ENCODE results near the gene COQ8A.
"Not testable (repeated sequence)": the region's sequence is repeated elsewhere in the genome, so short reads cannot be mapped to it uniquely, and the experiment has no call there.

The COQ8A gene

GRCh38 chr1:226983247-226983991 is 43.3 kb downstream of the COQ8A start:
- FAIRE-seq (no peak), DNase-seq (ENCODE audit: low spot score) (no peak)

DNA sequence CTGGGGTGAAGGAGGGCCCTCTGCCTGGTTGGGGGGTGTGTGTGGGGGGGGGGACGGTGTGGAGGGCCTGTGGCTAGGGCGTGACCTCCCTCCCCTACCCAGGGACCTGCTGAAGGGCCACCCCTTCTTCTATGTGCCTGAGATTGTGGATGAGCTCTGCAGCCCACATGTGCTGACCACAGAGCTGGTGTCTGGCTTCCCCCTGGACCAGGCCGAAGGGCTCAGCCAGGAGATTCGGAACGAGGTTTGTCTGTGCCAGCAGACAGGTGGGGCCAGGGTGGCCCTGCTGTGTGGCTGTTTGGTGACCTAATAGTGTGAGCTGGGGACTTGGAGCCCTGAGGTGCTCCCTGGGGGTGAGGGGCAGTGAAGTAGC is 43.9 kb downstream of the COQ8A start:
- no peak for FAIRE-seq
- DNase-seq (ENCODE audit: low spot score): no peak

DNA sequence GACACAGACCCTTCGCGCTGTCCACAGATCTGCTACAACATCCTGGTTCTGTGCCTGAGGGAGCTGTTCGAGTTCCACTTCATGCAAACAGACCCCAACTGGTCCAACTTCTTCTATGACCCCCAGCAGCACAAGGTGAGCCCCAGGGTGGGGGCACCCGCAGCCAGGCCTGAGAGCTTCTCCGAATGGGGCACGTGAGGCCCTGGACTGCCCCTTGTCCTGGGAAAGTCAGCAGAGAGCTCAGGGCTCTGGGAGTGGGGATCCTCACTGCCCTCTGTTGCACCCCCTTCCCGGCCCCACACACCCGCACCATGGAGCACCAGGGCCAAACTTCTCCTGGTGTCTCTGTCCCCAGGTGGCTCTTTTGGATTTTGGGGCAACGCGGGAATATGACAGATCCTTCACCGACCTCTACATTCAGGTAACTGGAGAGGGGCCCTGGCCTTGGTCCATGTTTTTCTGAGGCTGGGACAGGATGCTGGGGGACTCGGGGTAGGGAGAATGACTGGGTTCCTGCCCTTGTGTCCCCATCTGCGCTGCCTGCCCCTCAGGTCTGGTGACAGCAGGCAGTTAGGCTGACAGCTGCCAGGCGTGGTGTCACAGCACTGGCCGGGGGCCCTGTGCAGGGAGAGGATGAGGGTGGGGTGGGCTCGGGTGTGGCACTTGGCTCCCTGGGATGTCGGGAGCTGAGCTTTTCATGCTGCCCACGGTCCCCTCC is 44.6 kb downstream of the COQ8A start:
- no peak for DNase-seq (ENCODE audit: low spot score)
- FAIRE-seq: no peak

- DNase-seq (ENCODE audit: low spot score) (no peak), FAIRE-seq (no peak)
Measured at GRCh38 chr1:226985239-226985838, 45.2 kb downstream of the COQ8A start.

GRCh38 chr1:226985839-226986463 is 45.9 kb downstream of the COQ8A start:
- DNase-seq (ENCODE audit: low spot score): no peak
- no peak for FAIRE-seq

GRCh38 chr1:226986496-226987178 is 46.5 kb downstream of the COQ8A start:
- no peak for FAIRE-seq
- DNase-seq (ENCODE audit: low spot score): no peak

DNA sequence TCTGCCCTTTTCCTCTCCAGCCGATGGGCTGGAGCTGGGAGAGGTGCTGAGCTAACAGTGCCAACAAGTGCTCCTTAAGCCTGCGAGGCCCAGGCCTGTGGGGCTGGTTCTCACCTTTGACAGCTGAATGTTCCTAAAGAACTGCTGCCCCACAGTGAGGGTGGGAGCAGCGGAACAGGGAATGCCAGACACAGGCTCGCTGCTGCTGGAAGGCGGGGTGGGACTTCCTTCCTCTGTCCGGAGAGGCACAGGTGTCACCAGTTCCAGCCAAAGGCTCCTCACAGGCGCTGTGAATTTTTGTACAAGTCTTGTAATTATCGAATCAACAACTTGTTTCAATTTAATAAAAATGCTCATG is 47.1 kb downstream of the COQ8A start:
- no peak for DNase-seq (ENCODE audit: low spot score)
- no peak for FAIRE-seq

GRCh38 chr1:226987623-226988333 is 47.7 kb downstream of the COQ8A start:
- DNase-seq (ENCODE audit: low spot score): no peak
- no peak for FAIRE-seq

DNA sequence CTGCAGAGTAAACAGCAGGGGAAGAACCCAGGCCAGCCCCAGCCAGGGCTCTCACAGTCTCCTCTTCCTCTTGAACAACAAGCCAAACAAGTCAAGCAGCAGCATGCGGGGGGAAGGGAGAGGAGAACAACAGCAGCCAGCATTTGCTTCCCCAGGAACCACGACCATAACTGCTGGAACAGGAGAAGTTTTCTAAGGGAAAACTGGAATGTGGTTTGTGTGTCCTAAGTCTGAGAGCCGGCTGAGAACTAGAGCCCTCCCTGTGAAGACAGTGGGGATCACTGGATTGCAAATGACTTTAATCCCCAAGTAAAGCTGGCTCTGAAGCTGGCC is 48.2 kb downstream of the COQ8A start:
- FAIRE-seq: no peak
- no peak for DNase-seq (ENCODE audit: low spot score)

GRCh38 chr1:226989085-226989920 is 49.2 kb downstream of the COQ8A start:
- DNase-seq (ENCODE audit: low spot score): no peak
- no peak for FAIRE-seq

DNA sequence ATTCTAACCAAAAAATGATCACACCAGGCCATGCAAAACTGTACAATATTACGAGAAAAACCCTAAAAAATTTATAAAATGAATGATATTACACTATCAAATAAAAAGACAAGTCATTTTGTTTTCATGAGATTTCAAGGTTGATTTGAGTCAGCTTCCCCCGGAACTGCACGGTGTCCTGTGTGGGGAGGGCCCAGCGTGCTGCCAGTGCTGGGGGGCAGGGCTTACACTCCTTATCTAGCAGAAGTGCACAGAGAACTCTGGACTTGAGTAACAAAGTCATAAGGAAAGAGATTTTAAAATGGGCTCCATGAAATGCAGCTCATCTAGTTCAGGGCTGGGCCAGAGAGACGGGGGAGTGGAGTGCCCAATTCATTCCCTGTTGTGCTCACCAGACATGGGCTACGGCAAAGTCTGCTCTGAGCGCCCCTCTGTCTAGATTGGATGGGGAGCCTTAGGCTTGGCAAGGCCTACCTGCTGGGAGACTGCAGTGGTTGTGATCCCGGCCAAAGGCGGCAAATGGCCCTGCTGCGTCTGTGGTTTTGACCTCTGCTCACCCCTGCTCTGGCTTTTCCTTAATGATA is 50.1 kb downstream of the COQ8A start:
- FAIRE-seq: no peak
- DNase-seq (ENCODE audit: low spot score): no peak

GRCh38 chr1:226991920-226992319 is 51.8 kb downstream of the COQ8A start:
- FAIRE-seq: no peak

GRCh38 chr1:226993814-226994585 is 53.9 kb downstream of the COQ8A start:
- no peak for DNase-seq (ENCODE audit: low spot score)

More at GRCh38 chr1:226991920-226992319, 51.8 kb downstream of the COQ8A start:
- DNase-seq (ENCODE audit: low spot score): no peak

GRCh38 chr1:226994586-226995364 is 54.7 kb downstream of the COQ8A start:
- FAIRE-seq (no peak), DNase-seq (ENCODE audit: low spot score) (no peak)

More at GRCh38 chr1:226993814-226994585, 53.9 kb downstream of the COQ8A start:
- FAIRE-seq: no peak

GRCh38 chr1:226995365-226996332 is 55.6 kb downstream of the COQ8A start:
- DNase-seq (ENCODE audit: low spot score) (no peak), FAIRE-seq (no peak)

DNA sequence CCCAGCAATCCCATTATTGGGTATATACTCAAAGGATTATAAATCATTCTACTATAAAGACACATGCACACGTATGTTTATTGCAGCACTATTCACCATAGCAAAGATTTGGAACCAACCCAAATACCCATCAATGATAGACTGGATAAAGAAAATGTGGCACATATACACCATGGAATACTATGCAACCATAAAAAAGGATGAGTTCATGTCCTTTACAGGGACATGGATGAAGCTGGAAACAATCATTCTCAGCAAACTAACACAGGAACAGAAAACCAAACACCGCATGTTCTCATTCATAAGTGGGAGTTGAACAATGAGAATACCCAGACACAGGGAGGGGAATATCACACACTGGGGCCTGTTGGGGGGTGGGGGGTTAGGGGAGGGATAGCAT is 59.5 kb downstream of the COQ8A start:
- FAIRE-seq; DNase-seq (ENCODE audit: low spot score): not testable (repeated sequence)

GRCh38 chr1:227002531-227003049 is 62.5 kb downstream of the COQ8A start:
- DNase-seq (ENCODE audit: low spot score): no peak
- FAIRE-seq: no peak

Data from RCC 7860 (cell line).